GM21825 (cell line): ENCODE results near the gene EPC1.
A peak's percentile ranks its signal among the peaks of the same experiment; 100 is the strongest.
"Not testable (repeated sequence)": the region's sequence is repeated elsewhere in the genome, so short reads cannot be mapped to it uniquely, and the experiment has no call there.

Experiments
- ATAC-seq: cut with Tn5 transposase; IDR thresholded peaks from one replicate; pipeline ENCODE4 v1.9.1; 2021; ENCODE audit warnings: mild to moderate bottlenecking, moderate library complexity; ENCODE audit not compliant: unreplicated experiment

The EPC1 gene

GRCh38 chr10:32298075-32298812 lies 48.7 kb downstream of the EPC1 start:
- ATAC-seq: no peak

GRCh38 chr10:32295027-32295426 lies 51.9 kb downstream of the EPC1 start:
- no peak for ATAC-seq

- no peak for ATAC-seq
Observed at GRCh38 chr10:32293581-32293980, 53.4 kb downstream of the EPC1 start.

GRCh38 chr10:32279795-32280194 lies 67.2 kb downstream of the EPC1 start:
- no peak for ATAC-seq

- no peak for ATAC-seq
Observed at GRCh38 chr10:32273336-32273735, 73.6 kb downstream of the EPC1 start.

- no peak for ATAC-seq
Observed at GRCh38 chr10:32271617-32272016, 75.3 kb downstream of the EPC1 start.

GRCh38 chr10:32269343-32270100 lies 77.4 kb downstream of the EPC1 start:
- ATAC-seq: no peak

GRCh38 chr10:32268788-32269187 lies 78.2 kb downstream of the EPC1 start:
- ATAC-seq: no peak

GRCh38 chr10:32266979-32267378 lies 80.0 kb downstream of the EPC1 start:
- ATAC-seq: no peak

GRCh38 chr10:32266566-32266965 lies 80.4 kb downstream of the EPC1 start:
- no peak for ATAC-seq

- no peak for ATAC-seq
Observed at GRCh38 chr10:32265756-32266155, 81.2 kb downstream of the EPC1 start.

- no peak for ATAC-seq
Observed at GRCh38 chr10:32263300-32263699, 83.7 kb downstream of the EPC1 start.

- no peak for ATAC-seq
Observed at GRCh38 chr10:32259551-32259950, 87.4 kb downstream of the EPC1 start.

GRCh38 chr10:32256613-32257437 lies 90.1 kb downstream of the EPC1 start:
- ATAC-seq: peak; percentile 72

GRCh38 chr10:32253821-32254220 lies 93.1 kb downstream of the EPC1 start:
- no peak for ATAC-seq

GRCh38 chr10:32253276-32253675 lies 93.7 kb downstream of the EPC1 start:
- no peak for ATAC-seq

GRCh38 chr10:32250489-32250888 lies 96.5 kb downstream of the EPC1 start:
- ATAC-seq: not testable (repeated sequence)

- ATAC-seq: no peak
Observed at GRCh38 chr10:32246685-32247084, 100.3 kb downstream of the EPC1 start.

- no peak for ATAC-seq
Observed at GRCh38 chr10:32245760-32246159, 101.2 kb downstream of the EPC1 start.

- no peak for ATAC-seq
Observed at GRCh38 chr10:32244421-32245207, 102.3 kb downstream of the EPC1 start.

GRCh38 chr10:32244011-32244410 lies 102.9 kb downstream of the EPC1 start:
- ATAC-seq: no peak
